Body of pancreas (tissue), 4 donors: ENCODE results near the gene VPS33A.

ENCODE experiments used
- CTCF ChIP-seq, 7 experiments: fragments of 450-650 bp in 4 of 7; fragments of 200-600 bp in 3 of 7; sonication (generic) in 3 of 7; IDR thresholded peaks; one replicate each; pipeline ENCODE4 v1.5.1; 2016 to 2019; ENCODE audit warnings: antibody characterized with exemption in 7 of 7
- POLR2A ChIP-seq, 3 donors: fragments of 450-650 bp; IDR thresholded peaks; one replicate each; pipeline ENCODE4 v1.6.1; 2016; ENCODE audit warnings: antibody characterized with exemption in 3 of 3, mild to moderate bottlenecking in 2 of 3

- TF ChIP-seq CTCF (IDR thresholded peaks at IDR 0.05) (no peak), POLR2A (IDR thresholded peaks at IDR 0.05) (no peak)
Measured at GRCh38 chr12:122244565-122245371, 21.5 kb downstream of the VPS33A start.
